ENCODE measurements around the gene RFPL1.
"Not testable (repeated sequence)": the region's sequence is repeated elsewhere in the genome, so short reads cannot be mapped to it uniquely, and the experiment has no call there.

- TF ChIP-seq CTCF, POLR2A (IDR thresholded peaks at IDR 0.05): not testable (repeated sequence)
These were observed 50.9 kb downstream of the RFPL1 start for GRCh38 chr22:29489127-29489780.

Measured in thyroid gland (tissue), 4 donors.